Measurements from ENCODE around the gene KCNH1.

DNA sequence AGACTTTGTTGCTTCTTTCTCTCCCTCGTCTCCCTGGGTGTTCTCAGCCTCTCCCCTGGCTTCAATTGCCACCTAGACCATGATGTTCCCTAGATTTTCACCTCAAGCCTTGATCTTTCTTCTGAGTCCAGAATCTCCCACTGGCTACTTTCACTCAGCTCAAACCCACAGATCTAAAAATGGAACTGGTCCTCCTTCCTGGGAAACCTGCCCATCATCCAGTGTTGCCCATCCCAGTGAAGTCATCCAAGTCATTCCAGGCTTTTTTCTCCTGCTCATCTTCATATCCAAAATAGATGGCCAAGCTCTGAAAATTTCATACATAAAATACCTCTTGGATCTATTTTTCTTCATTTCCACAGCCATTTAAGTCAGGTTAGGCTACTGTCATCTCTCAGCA is 347.4 kb downstream of the KCNH1 start:
- TF ChIP-seq CTCF (IDR thresholded peaks at IDR 0.05; ENCODE audit: insufficient read depth, low read depth, low read length), result no peak
- TF ChIP-seq EZH2 (IDR thresholded peaks at IDR 0.05; ENCODE audit: insufficient read depth, low read length), result no peak

All from astrocyte (in vitro differentiated cells and primary cell).